Endothelial cell of umbilical vein (primary cell): Measurements from ENCODE around the gene JADE1.

Experiments
- CTCF ChIP-seq, 2 donors: IDR thresholded peaks; 1 replicate in 1 of 2; 2 replicates in 1 of 2; pipeline ENCODE4 v1.5.1; 2011; ENCODE audit warnings: low read length in 2 of 2, mild to moderate bottlenecking in 2 of 2, moderate library complexity in 2 of 2, control low read depth in 1 of 2, inconsistent platforms in 1 of 2, low read depth in 1 of 2; ENCODE audit not compliant: insufficient read depth in 1 of 2; ENCODE audit errors: extremely low read depth in 1 of 2
- EZH2 ChIP-seq: IDR thresholded peaks from 2 replicates; pipeline ENCODE4 v1.6.1; 2012; ENCODE audit warnings: borderline replicate concordance, low read depth, mild to moderate bottlenecking, moderate library complexity, low read length, inconsistent platforms; ENCODE audit not compliant: severe bottlenecking
- GATA2 ChIP-seq: IDR thresholded peaks from 2 replicates; pipeline ENCODE4 v1.7.0; 2011; ENCODE audit warnings: low read depth, mild to moderate bottlenecking, moderate library complexity, mixed read lengths, low read length; ENCODE audit not compliant: insufficient read length, insufficient read depth
- JUN ChIP-seq: IDR thresholded peaks from 2 replicates; pipeline ENCODE4 v1.6.1; 2011; ENCODE audit warnings: borderline replicate concordance, low read depth; ENCODE audit not compliant: insufficient read length, insufficient read depth
- MYC ChIP-seq: IDR thresholded peaks from one replicate; pipeline ENCODE4 v1.6.1; 2011; ENCODE audit warnings: mild to moderate bottlenecking, low read depth, low read length
- POLR2A ChIP-seq: IDR thresholded peaks from 2 replicates; pipeline ENCODE4 v1.6.1; 2012; ENCODE audit warnings: low read depth, mild to moderate bottlenecking, control low read depth, low read length
- POLR2AphosphoS5 ChIP-seq: IDR thresholded peaks from 2 replicates; pipeline ENCODE4 v1.6.1; 2012; ENCODE audit warnings: low read depth, mild to moderate bottlenecking, control low read depth, low read length, moderate library complexity; ENCODE audit not compliant: insufficient read depth

DNA sequence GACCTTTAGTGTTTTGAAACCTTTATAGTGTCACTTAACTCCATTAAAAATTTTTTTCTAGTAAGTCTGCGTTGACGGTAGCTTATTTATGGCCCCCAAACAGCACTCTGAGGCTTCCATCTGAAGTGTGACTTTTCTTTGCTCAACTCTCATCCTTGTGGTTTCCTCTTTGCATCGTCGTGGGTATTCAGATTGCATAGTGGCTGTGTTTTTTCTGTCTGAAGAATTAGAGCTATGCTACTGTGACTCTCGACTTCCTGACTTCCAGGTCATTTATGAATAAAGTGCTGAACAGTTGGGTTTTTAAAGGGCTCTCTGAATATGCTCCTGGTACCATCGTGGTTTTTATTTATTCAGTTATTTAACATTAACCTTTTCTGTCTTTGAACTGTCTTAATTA is 44.9 kb downstream of the JADE1 start:
- TF ChIP-seq CTCF (IDR thresholded peaks at IDR 0.05; ENCODE audit: extremely low read depth in 1 of 2, insufficient read depth in 1 of 2, low read depth in 1 of 2, low read length in 2 of 2): no peak
- no peak for TF ChIP-seq POLR2A
- TF ChIP-seq JUN: no peak
- TF ChIP-seq EZH2: no peak
- TF ChIP-seq MYC: no peak
- no peak for TF ChIP-seq POLR2AphosphoS5
- no peak for TF ChIP-seq GATA2
